HT1080 (cell line): ENCODE measurements around the gene SLC6A11. TPM values are rescaled to one million over a fixed set of nuclear protein-coding genes. Genes with fewer than 3 reads are reported as not detected.
A peak's percentile ranks its signal among the peaks of the same experiment; 100 is the strongest.

ENCODE experiments used
- DNase-seq: peaks from one replicate; pipeline ENCODE4 v3.0.0-alpha.2; 2015; ENCODE audit warnings: low read depth
- total RNA-seq: library from RNA; depleted of rRNA; stranded (reverse); fragments of >200 nt; shearing (Covaris generic); gene quantifications from 2 replicates; pipeline ENCODE4 v1.2.3, GENCODE V29; 2014

Gene SLC6A11
- total RNA-seq, 1 experiment from 2014 or later = not detected

- no peak for DNase-seq
Measured at GRCh38 chr3:10883478-10884234, 67.6 kb downstream of the SLC6A11 start.

DNA sequence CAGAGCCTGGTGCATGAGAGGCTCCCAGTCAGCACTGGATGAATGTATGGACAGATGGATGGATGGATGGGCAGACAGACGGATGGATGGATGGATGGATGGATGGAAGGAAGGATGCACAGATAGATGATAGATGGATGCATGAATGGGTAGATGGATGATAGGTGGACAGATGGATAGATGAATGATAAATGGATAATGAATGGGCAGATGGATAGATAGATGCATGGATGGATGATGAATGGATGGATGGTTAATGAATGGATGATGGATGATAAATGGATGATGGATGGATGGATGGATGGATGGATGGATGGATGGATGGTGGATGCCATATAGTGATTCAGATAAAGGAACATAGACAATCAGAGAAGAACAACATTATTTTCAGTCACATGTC, 71.0 kb downstream of the SLC6A11 start:
- DNase-seq = no peak

- DNase-seq = no peak
Measured at GRCh38 chr3:10888518-10889090, 72.6 kb downstream of the SLC6A11 start.

GRCh38 chr3:10889206-10889960, 73.4 kb downstream of the SLC6A11 start:
- DNase-seq = no peak

- DNase-seq = no peak
Measured at GRCh38 chr3:10890665-10891064, 74.6 kb downstream of the SLC6A11 start.

DNA sequence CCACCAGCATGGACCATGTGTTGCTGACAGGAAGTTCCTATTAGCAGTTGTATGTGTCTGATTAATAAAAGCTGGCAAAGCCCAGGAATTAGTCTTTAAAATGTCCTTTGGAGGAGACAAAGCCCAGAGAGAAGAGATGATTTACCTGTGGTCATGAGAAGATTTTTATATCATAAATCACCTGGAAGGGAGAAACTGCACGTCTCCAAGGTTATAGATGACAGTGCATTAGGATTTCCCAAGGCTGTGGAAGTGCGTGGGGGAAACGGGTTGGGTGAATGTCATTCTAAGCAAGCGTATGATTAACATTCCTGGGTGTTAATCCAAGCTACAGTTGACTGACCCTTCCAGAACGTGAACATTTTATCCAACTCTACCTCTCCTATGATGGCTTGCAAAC, 76.6 kb downstream of the SLC6A11 start:
- no peak for DNase-seq

GRCh38 chr3:10901296-10901945, 85.4 kb downstream of the SLC6A11 start:
- no peak for DNase-seq

- no peak for DNase-seq
Measured at GRCh38 chr3:10907262-10907661, 91.2 kb downstream of the SLC6A11 start.

DNA sequence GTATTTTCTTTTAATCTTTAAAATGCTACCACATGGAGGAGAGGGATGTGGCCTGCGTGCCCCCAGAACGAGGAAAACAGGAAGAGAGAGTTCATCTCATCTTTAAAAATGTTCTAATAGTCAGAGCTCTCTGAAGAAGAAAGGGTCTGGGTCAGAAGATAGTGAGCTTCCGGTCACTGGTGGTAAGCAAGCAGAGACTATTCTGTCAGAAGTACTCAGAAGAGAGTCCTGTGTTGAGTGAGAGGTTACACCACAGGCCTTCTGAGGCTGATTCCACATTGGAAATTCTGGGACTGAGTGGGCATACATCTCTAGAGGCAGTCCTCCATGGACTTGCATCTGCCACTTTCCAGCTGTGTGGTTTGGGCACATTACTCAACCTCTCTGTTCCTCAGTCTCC, 94.3 kb downstream of the SLC6A11 start:
- no peak for DNase-seq

GRCh38 chr3:10911350-10912002, 95.4 kb downstream of the SLC6A11 start:
- DNase-seq = no peak

- DNase-seq = no peak
Measured at GRCh38 chr3:10912786-10913185, 96.8 kb downstream of the SLC6A11 start.

DNA sequence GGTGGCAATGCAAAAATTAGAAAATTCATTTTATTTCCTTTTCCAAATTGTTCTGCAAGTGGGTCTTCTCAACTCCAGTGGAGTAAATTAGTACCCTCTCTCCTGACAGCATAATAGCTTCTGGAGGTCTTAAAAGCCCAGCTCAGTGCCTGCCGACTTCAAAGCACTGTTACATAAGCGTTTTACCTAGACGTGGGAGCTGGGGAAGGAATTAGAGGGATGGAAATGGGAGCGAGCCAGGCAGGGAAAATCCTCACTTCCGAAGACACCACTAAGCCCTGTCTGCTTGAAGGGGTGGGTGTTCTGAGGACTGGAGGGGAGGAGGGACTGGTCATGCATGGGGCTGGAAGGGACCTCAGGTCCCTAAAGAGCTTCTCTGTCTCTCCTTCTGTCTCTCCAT, 99.3 kb downstream of the SLC6A11 start:
- DNase-seq = no peak

DNA sequence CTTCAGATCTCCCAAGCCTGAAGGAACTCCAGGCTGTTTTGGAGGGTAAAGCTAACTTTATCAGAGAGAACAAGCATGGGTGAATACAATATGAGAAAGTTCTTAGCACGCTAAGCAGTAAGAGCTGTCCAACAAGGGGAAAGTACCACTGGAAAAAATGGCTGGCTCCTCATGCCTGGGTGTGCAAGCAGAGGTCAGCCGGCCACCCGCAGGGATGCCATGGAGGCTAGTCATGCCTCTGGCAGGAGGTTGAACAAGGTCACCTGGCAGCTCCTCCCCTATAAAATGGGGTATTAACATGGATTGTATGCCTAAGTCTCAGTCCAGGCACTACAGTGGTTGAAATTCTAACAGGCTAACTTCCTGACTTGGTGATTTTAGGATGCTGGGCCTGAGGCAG, 101.1 kb downstream of the SLC6A11 start:
- peak; percentile 5 for DNase-seq

DNA sequence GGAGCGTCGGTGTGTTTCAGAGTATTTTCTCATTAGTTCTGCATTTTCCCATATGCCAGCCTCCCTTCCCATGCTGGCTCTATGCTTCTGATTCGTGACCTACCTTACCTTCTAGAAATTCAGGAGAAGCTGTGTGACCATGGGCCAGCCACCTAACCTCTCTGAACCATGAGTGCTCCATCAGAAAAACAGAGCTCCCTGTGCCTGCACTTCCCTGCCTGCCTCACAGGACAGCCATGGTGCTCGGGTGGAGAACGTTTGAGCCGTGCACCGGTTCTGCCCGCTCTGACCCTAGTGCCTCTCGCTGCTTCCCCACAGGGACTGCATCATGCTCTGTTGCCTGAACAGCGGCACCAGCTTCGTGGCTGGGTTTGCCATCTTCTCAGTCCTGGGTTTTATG, 102.0 kb downstream of the SLC6A11 start:
- no peak for DNase-seq

GRCh38 chr3:10919636-10920035, 103.6 kb downstream of the SLC6A11 start:
- no peak for DNase-seq

GRCh38 chr3:10925436-10926255, 109.6 kb downstream of the SLC6A11 start:
- DNase-seq = no peak

DNA sequence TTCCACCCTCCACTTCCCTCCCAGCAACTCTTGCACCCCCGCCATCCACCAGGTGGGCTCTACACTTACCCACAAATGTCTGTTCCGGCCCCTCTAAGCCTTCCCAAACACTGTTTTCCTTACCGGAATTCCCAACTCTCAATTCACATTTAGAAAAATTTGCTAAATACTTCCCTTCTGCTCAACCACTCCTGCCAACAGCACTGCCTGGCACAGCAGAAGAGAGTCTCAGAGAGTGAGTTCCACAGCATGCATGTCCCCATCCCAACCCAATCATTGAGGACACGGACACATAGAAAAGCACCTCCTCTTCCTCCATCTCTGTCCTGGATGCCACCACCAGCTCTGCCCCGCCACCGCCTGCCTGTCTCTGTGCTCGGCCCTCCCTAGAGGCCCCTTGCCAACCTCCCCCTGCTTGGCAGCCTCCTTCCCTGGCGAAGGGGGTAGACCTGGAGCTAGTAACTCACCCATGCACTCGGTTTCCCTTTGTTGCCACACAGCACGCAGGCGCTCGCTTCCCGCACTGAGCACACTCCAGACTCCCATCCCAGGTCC, 110.3 kb downstream of the SLC6A11 start:
- DNase-seq = no peak

GRCh38 chr3:10926811-10927521, 110.9 kb downstream of the SLC6A11 start:
- no peak for DNase-seq

- DNase-seq = no peak
Measured at GRCh38 chr3:10927551-10927950, 111.5 kb downstream of the SLC6A11 start.
